Hematopoietic multipotent progenitor cell treated with erythropoietin and hydrocortisone succinate and interleukin-3 and kit ligand, for 17 days (in vitro differentiated cells): ENCODE data around the gene SCGB3A1.

Source experiments
- DNase-seq: peaks from one replicate; pipeline ENCODE4 v3.0.0-alpha.2; 2015; ENCODE audit warnings: low spot score

SCGB3A1 gene

DNA sequence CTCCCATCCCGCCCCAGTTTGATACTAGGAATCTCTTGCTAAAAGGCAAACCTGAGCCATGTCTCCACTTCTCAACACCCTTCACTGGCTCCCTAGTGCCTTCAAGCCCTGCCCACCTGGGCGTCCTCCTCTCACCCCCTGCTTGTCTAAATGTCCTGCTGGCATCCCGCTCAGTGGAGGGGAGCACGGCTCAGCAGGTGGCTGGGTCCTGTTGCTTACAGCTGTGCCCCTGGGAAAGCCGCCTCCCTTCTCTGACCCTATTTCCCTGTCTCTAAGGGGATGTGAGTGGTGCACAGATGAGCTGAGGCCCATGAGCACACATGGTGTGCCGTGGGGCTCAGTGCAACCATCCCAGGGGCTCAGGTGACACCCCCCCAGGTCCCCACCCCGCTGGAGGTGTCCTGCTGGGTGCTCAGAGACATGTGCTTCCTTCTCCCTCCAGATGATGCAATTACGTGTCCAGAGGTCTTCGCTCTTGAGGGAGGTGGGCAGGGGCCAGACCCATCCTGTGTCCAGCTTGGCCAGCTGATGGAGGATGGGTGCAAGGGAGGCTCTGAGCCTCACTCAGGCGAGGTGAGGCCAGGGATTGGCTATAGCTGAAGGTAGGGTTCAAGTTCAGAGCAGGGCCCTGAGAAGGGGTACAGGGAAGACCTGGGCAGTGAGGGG, 34.0 kb upstream of the SCGB3A1 start:
- DNase-seq: no peak

DNA sequence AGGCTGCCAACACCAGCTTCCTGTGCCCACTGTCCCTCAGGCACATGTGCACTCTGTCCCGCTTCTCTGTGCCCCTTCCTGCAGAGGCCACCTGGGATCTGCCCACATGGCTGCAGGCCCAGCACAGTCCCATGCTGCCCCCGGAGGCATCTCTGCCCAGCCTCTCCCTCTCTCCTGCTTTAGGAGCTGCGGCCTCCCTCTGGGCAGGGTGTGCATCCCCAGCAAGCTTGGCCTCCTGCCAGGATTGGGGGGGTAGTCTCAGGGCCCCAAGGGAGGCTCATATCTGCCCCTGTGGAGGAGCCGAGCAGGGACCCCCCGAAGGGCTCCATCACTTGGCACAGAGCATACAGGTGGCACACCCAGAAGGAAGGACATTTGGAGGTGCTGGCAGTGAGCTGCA, 33.3 kb upstream of the SCGB3A1 start:
- DNase-seq: no peak

DNA sequence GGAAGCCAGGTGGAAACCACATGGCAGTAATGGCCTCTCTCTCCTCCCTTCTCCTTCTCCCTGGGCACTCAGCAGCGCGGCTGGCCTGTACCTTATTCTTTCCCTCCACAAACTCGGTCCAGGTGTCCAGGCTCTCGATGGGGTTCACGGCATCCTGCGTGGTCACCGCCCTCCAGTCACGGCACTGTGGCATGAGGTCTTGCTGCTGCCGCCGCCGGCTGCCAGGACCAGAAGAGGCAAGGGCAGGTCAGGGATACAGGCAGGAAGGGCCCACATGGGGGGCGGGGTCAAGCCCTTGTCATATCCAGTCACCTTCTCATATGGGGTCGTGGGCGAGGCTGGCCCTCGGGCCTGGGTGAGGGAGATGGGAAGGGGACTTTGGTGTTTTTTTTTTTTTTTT, 32.5 kb upstream of the SCGB3A1 start:
- no peak for DNase-seq

DNA sequence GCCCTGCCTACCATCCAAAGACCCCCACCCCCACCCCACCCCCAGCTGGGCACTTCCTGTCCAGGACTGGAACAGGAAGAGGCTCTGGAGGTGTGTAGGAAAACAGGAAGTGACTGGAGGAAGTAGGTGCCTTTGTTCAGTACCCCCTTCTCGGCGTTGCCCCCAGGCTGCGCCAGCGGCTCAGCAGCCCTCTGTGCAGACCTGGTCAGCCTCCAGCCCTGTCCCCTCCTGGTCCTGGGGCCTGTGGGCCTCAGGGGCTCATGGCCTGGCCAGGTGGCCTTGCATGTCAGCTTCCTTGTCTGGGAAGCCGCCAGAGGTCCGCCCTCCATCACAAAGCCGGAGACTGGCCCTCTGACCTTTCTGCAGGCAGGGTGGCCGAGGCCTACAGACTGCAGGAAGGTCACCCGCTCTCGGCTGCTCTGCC, 32.1 kb upstream of the SCGB3A1 start:
- no peak for DNase-seq

DNA sequence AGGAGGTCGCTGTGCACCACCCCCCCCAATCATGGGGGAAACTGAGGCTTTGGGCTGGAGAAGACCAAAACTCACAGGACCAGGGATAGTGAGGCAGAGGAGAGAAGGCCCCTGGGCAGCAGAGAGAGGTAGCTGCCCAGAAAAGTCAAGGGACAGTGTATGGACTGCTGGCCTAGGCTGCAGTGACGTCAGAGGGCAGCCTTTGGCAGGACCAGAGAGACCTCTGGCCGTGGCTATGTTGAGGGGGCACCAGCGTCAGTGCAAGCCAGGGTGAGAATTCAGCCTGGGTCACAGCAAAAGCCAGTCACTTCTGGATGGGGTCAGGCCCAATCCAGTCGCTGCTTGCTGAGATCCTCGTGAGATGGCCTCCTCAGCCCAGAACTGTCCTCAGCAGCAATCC, 31.6 kb upstream of the SCGB3A1 start:
- no peak for DNase-seq

DNA sequence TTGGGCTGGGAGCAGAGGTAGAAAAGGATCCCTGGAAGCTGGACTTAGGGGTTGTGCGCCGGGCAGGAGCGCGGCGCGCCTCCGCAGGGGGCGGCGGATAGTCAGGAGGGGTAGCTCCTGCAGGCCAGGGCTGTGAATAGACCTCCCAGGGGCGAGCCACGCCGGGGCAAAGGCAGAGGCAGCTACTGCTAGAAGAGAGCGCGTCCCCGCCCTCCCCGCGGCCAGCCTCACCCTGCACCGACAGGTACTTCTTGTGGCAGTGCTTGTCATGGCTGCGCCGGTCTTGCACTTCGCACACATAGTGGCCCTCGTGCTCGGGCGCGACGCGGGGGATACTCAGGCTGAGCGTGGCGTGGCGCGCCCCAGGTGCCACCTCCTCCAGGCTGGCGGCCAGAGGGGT, 30.0 kb upstream of the SCGB3A1 start:
- no peak for DNase-seq

DNA sequence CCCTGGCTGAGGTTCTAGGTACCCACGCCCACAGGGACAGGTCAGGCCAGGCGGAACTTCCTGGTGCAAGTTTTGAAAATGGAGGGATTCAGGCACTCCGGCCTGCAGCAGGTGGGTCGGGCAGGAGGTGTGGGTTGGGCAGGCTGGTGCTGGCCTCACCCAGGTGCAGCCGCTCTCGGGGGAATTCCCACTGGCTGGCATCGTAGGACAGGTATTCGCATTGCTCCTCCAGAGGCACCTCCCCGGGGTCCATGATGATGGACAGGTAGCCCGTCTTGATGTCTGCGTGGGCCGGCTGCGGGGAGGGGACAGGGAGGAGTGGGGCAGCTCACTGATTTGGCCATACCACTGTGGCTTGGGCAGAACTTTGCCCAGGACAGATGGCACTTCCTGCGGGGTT, 28.7 kb upstream of the SCGB3A1 start:
- no peak for DNase-seq

DNA sequence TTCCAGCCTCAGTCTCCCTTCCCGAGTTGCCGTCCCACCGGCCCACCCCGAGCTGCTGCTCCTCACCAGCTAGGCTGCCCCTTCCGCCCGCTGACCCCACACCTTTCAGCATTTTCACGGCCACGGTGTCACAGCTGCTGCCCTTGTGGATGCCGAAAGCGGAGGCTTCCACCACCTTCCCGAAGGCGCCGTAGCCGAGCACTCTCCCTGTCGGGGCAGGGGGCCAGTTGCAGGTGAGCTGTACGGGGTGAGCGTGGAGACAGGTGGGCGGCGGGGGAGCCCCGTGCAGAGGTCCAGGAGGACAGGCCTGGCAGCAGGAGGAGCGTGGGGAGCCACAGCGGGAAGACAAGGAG, 28.2 kb upstream of the SCGB3A1 start:
- DNase-seq: no peak

DNA sequence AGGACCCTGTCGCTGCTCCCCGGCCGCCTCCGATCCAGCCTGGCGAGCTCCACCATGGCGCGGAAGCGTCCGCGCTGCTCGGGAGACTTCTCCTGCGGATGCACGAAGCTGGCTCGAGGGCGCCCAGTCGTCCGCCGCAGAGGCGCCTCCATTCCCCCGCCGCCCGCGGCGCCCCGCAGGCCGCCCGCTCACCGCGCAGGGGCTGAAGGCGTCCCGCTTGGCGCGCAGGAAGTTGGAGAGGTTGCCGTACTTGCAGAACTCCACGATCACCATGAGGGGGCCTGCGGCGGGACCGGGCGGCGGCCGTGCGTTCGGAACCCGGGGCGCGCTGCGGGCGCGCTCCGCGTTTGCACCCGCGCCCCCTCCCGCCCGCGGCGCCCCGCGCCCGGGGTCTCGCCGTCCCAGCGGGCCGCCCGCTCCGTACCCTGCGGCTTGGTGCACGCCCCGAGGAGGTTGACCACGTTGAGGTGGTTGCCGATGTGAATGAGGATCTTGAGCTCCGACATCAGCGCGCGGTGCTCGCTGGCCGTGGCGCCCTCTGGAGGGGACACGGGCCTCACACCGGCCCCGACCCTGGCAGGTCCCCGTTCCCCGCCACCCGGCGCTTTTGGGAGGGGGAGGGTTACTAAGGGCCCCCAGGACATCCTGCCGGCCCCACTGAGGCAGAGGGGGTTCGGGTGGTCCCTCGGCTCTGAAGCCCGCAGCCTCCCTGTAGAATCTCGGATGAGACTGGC, 27.7 kb upstream of the SCGB3A1 start:
- DNase-seq: no peak

DNA sequence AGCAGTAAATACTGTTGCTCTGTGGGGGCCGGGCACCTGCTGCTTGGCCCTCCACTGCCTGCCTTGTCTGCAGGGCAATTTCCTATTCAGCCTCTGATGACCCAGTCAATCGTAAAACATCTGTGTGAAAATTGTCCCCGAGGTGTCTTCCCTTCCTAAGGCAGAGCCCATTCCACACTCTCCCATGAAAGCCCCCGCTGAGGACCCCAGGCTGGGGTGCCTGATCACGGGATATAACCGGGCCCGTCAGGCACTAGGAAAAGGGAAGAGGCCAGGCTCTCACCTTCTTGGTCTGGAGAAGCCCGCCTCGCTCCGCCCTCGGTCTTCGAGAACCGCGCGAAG, 27.2 kb upstream of the SCGB3A1 start:
- no peak for DNase-seq

DNA sequence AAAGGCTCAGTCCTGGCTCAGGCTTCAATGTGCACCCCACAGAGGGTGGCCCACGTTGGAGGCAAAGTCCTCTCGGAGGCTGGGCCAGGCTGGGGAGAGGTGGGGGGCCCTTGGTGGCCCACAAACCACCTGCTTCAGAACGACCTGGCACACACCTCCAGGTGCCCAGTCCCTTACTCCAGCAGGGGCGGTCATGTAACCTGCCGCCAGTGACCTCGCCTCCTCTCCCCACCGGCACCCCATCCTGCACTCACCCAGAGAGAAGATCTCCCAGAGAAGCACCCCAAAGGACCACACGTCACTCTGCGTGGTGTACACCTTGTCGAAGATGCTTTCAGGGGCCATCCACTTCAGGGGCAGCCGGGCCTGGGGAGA, 22.5 kb upstream of the SCGB3A1 start:
- no peak for DNase-seq

DNA sequence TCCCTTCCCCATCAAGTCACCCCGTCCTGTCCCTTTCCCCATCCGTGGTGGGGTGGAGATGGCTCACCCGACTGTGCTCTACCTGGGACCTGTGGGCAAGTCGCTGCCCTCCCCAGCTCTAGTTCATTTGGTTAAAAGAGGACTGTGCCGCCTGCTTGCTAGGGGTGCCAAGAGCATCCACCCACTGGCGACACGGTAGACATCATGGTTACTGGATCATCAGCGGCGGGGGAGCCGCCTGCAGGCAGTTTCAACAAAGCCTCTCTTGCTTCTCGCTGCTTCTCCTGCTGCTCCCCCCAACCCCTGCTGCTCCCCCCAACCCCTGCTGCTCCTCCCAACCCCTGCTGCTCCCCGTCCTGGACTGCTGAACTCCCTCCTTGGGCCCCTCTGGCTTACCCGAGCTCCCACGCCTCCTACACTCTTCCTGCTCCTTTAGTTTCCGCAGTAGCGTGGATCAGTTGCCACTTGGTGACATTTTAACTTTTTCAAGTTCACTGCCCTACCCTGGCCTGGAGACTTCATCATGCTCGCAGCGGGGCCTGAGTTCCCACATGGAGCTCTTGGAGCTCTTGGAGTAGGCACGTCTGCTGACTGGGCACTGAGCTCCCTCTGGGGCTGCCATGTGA, 22.0 kb upstream of the SCGB3A1 start:
- DNase-seq: no peak

DNA sequence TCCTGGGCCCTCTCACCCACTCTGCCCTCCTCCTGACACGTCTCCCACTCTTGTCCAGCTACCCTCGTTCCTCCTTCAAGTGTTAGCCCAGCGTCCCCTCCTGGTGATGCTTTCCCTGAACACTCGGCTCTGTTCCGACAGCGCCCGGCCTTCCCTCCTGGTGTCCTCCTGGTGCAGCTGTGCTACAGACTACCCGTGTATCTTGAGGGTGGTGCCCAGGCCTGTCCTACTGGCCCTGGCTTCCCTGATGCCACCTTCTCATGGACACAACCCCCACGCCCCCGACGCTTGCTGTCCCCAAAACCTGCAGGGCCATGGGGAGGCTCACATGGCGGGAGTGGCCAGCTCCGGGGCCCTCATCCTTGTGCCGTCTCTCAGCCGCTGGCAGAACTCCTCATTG, 21.4 kb upstream of the SCGB3A1 start:
- DNase-seq: no peak

DNA sequence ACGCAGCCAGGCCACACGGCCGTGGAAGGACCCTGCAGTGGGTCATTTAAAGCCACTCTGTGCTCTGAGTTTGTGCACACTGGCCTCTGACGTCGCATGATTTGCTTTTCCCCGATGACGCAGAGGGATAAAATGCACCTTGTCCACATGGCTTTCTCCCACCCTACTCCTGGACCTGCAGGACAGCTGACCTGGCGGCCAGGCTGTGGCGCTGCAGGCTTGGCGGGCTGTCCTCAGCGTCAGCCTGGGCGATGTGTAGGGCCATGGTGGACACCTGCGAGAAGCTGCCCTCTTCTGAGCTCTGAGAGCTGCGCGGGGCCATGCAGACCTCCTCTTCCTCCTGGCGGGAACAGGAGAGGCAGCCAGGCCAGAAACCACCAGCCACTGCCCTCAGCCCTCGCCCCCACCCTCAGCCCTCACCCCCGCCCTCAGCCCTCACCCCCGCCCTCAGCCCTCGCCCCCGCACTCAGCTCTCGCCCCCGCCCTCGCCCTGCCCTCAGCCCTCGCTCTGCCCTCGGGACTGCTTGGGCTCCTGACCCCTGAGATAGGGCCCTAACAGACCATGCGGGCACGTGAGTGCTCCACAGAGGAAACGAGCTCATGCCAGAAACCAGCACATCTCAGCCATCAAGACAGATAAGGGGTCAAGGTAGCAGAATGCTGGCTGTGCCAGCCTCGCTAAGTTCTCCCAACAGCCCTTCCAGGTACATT, 20.0 kb upstream of the SCGB3A1 start:
- no peak for DNase-seq

DNA sequence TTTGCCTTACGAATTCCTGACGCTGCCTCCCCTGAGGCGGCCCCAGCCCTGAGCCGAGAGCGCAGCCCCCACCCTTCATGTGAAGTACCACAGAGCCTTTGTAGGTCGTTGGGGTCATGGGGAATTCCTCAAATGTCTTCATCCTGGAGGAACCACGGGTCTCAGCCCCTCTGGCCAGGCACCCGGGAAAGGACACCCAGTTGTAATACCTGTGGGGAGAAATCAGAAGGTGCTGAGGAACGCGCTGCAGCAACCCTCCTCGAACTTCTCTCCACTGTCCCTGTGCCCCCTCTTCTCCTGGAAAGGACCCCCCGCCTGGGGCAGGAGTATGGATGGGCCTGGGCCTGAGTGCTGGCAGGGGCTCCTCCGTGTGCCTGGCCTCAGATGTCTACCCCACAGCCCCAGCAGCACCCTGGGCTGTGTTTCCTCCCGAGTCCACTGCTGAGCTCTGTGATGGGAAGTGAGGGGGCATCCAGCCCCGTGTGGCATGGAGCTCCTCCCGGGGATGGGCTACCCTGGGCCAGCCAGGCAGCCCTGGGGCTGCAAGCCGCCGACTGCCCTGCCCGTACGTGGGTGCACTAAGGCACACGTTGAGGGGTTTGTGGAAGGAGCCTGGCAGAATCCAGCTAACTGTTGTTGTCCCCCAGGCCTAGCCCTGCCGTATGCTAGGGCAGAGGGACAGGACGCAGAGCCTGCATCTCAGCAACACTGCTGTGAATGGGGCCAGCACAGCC, 18.7 kb upstream of the SCGB3A1 start:
- no peak for DNase-seq

DNA sequence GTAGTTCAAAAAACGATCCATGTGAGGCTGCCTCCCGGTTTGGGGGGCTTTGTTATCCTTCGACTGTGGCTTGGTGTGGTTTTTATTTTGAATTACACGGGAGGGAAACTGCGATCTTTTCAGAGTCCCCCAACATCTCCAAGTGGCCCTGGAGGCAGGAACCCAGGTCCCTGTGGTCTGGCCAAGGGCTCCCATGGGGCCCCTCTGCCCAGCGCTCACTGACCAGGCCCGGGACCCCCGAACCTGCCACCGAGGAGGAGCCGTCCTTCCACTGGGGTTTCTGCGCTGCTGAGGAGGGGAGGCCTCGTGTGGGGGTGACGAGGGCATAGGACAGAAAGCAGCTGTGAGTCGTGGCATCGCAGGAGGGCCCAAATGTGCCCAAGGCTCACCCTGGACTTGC, 18.1 kb upstream of the SCGB3A1 start:
- DNase-seq: no peak

DNA sequence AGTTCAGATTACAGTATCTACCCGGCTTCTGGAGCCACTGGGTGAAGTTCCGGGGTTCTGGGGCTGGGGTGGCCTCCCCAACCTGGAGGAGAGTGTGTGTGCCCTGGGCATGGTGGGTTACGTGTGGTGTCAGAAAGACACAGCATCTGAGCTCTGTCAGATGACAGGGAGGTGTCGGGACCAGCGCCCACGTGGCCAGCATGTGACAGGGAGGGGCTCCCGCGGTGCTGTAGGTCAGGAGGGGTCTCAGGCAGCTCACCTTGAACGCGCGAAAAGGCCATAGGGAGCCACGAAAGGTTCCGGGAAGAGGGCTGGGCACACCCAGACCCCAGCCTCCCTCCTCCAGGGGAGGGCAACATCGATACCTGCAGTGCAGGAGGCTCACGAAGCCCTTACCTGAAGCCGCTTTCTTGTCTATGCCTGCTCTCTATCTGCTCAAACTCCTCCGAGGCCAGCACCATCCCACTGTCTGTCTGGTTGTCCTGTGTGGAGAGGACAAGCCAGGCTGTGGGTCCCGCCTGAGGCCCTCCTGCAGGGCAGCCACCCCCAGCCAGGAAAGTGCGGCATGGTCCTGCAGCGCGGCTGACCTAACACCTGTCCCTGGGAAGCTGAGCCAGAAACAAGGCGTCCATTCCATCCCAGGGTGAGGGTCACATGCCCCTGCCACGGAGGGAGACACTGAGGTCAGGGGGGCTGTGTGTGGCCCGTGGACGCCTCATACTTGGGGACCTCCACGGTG, 17.4 kb upstream of the SCGB3A1 start:
- no peak for DNase-seq

DNA sequence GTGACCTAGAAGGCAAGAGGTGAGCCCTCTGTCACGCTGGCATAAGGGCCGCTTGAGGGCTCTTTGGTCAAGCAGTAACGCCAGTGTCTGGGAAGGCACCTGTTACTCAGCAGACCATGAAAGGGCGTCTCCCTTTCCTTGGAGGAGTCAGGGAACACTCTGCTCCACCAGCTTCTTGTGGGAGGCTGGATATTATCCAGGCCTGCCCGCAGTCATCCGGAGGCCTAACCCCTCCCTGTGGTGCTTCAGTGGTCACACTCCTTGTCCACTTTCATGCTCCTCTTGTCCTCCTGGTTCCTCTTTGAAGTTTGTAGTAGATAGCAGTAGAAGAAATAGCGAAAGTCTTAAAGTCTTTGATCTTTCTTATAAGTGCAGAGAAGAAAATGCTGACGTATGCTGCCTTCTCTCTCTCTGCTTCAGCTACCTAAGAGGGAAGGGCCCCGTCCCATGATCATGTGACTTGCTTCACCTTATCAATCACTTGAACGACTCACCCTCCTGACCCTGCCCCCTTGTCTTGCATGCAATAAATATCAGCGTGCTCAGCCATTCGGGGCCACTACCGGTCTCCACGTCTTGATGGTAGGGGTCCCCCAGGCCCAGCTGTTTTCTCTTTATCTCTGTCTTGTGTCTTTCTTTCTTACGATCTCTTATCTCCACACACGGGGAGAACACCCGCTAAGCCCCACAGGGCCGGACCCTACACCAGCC, 16.7 kb upstream of the SCGB3A1 start:
- no peak for DNase-seq

DNA sequence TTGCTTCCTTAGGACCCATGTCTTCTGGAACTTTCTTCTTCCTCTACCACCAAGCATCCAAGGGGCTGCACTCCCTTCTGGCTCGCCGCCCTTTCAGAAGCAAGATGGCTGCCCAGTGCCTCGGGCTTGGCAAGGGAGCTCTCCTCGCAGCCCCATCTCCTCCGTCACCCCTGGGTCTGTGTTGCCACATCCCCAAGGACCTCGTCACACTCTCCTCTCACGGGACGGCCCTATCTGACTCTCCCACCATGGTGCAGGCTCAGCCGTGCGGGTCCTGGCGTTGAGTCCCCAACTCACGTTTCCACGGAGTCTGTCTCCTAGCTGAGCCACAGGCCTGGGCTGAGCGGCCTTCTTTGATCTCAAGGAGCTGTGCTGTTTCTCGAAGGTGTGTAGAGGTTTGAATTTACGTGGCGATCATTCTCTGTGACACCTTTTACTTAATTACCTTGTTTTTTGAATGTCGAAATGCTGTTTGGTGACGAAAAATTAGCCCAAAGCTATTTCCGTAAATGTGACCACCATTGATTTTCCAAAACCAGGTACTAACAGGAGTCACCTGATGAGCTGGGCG, 15.0 kb upstream of the SCGB3A1 start:
- DNase-seq: no peak

DNA sequence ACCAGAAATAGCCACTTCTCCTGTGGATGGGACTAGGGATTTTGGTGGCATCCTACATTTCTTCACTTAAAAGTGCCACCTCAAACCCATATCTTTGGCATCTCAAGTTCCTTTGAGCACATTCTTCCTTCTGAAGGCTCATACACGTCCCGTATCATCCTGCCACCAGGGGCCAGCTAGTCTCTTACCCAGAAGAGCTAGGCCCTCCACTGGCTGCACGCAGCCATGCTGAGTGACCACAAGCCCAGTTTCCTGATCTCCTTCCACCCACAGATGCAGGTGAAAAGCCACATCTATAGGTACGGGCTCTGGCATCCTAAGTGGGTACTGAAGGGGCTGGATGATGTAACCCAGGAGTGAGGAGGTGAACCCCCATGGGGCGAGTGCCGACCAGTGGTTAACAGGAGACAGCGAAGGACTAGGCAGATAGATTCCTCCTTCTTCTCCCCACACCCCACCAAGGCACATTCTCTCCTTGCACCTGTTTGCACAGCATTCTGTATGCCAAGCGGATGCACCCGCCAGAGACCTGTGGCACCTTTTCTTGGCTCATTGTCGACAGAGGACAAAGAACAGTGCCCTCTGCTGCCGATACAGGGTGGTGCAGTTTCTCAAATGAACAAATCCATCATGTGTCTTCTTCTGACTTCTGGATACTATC, 14.4 kb upstream of the SCGB3A1 start:
- peak; percentile 77 for DNase-seq
